Measurements from ENCODE around the gene SLC39A9. TPM values are rescaled to one million over a fixed set of nuclear protein-coding genes. Genes with fewer than 3 reads are reported as not detected.

Gene SLC39A9
- total RNA-seq, 4 donors from 2014 or later = 37.6 to 46.3 (median 42.3) TPM

- Histone ChIP-seq H3K27ac (replicated peaks in 1 of 4) (no peak overlapping the region), H3K27me3 (no peaks in the 10 kb centered on the region), H3K36me3 (peaks cover 15 to 33% (median 18%) of the 10 kb centered on the region in 4 donors), H3K4me1 (no peaks in the 10 kb centered on the region), H3K9me3 (no peaks in the 10 kb centered on the region), H3K4me3 (no peak overlapping the region)
- intact Hi-C loops (cut with DNase I) = no loop called here
- no peak for DNase-seq (ENCODE audit: extremely low spot score)
- TF ChIP-seq EP300 (IDR thresholded peaks at IDR 0.05) (no peak), POLR2A (IDR thresholded peaks at IDR 0.05; ENCODE audit: low read depth) (no peak), POLR2AphosphoS5 (IDR thresholded peaks at IDR 0.05) (no peak), CTCF (IDR thresholded peaks at IDR 0.05) (no peak)
These were observed 31.2 kb downstream of the SLC39A9 start for GRCh38 chr14:69429643-69430042.

GRCh38 chr14:69430306-69430939 lies 31.9 kb downstream of the SLC39A9 start:
- Histone ChIP-seq H3K27ac (replicated peaks in 1 of 4) (no peak overlapping the region), H3K27me3 (no peaks in the 10 kb centered on the region), H3K4me1 (no peaks in the 10 kb centered on the region), H3K9me3 (no peaks in the 10 kb centered on the region), H3K36me3 (peaks cover 13 to 27% (median 16%) of the 10 kb centered on the region in 4 donors), H3K4me3 (no peak overlapping the region)
- no peak for DNase-seq (ENCODE audit: extremely low spot score)
- intact Hi-C loops (cut with DNase I) = no loop called here
- no peak for TF ChIP-seq POLR2AphosphoS5 (IDR thresholded peaks at IDR 0.05)
- TF ChIP-seq EP300 (IDR thresholded peaks at IDR 0.05) = no peak
- no peak for TF ChIP-seq POLR2A (IDR thresholded peaks at IDR 0.05; ENCODE audit: low read depth)
- TF ChIP-seq CTCF (IDR thresholded peaks at IDR 0.05) = no peak
- WGBS = 95% methylated on average over 1 of the region's 1 CpG

- no peaks in the 10 kb centered on the region for H3K27me3 ChIP-seq
- intact Hi-C loops (cut with DNase I) = no loop called here
- H3K27ac ChIP-seq (replicated peaks in 1 of 4) = no peak overlapping the region
- H3K4me3 ChIP-seq = no peak overlapping the region
- TF ChIP-seq CTCF (IDR thresholded peaks at IDR 0.05) = no peak
- TF ChIP-seq EP300 (IDR thresholded peaks at IDR 0.05) = no peak
- TF ChIP-seq POLR2A (IDR thresholded peaks at IDR 0.05; ENCODE audit: low read depth) = no peak
- no peak for TF ChIP-seq POLR2AphosphoS5 (IDR thresholded peaks at IDR 0.05)
- 98% methylated on average over 2 of the region's 2 CpGs for WGBS
- H3K4me1 ChIP-seq = no peaks in the 10 kb centered on the region
- no peak for DNase-seq (ENCODE audit: extremely low spot score)
- peaks cover 0 to 8% (median 0%) of the 10 kb centered on the region in 4 donors for H3K36me3 ChIP-seq
- no peaks in the 10 kb centered on the region for H3K9me3 ChIP-seq
These were observed 33.9 kb downstream of the SLC39A9 start for GRCh38 chr14:69432364-69432763.

GRCh38 chr14:69439521-69440270 lies 41.2 kb downstream of the SLC39A9 start:
- H3K36me3 ChIP-seq = peaks cover 0 to 22% (median 14%) of the 10 kb centered on the region in 4 donors
- no peaks in the 10 kb centered on the region for H3K27me3 ChIP-seq
- TF ChIP-seq EP300 (IDR thresholded peaks at IDR 0.05) = no peak
- no peak for TF ChIP-seq CTCF (IDR thresholded peaks at IDR 0.05)
- TF ChIP-seq POLR2AphosphoS5 (IDR thresholded peaks at IDR 0.05) = no peak
- TF ChIP-seq POLR2A (IDR thresholded peaks at IDR 0.05; ENCODE audit: low read depth) = no peak
- H3K27ac ChIP-seq (replicated peaks in 1 of 4) = no peak overlapping the region
- H3K4me3 ChIP-seq = no peak overlapping the region
- WGBS = 84% methylated on average over 12 of the region's 12 CpGs
- H3K4me1 ChIP-seq = no peaks in the 10 kb centered on the region
- intact Hi-C loops (cut with DNase I) = no loop called here
- no peak for DNase-seq (ENCODE audit: extremely low spot score)
- no peaks in the 10 kb centered on the region for H3K9me3 ChIP-seq
